HEK293 (cell line): Measurements from ENCODE around the gene CD69.

Experiments
- CTCF ChIA-PET: fragments of 350-600 bp; formaldehyde crosslinking; extraction: SDS; loops from one replicate; lab custom pipeline; 2021; ENCODE audit warnings: antibody characterized with exemption; lab: Yijun Ruan, JAX
- POLR2A ChIA-PET: fragments of 300-600 bp; formaldehyde crosslinking; extraction: SDS; loops from one replicate; lab custom pipeline; 2020; ENCODE audit warnings: antibody characterized with exemption, inconsistent platforms; lab: Yijun Ruan, JAX
- H3K27ac ChIP-seq: fragments of 200-500 bp; sonication (Bioruptor generic); 2 replicates; pipeline ENCODE4 v1.5.1; 2014; ENCODE audit warnings: low read depth, low read length, control low read depth, inconsistent platforms; ENCODE audit errors: extremely low read depth
- H3K36me3 ChIP-seq, 2 experiments: fragments of 200-500 bp in 1 of 2; sonication (Bioruptor generic) in 1 of 2; 1 replicate in 1 of 2; 2 replicates in 1 of 2; pipeline ENCODE4 v1.5.1; 2014 to 2017; ENCODE audit warnings: inconsistent platforms in 2 of 2, low read length in 2 of 2; ENCODE audit not compliant: control insufficient read depth in 2 of 2, insufficient read depth in 1 of 2
- H3K4me1 ChIP-seq: fragments of 200-500 bp; sonication (Bioruptor generic); 2 replicates; pipeline ENCODE4 v1.5.1; 2014; ENCODE audit warnings: mild to moderate bottlenecking, low read length, inconsistent platforms; ENCODE audit not compliant: control insufficient read depth, insufficient read depth
- H3K4me3 ChIP-seq: 2 replicates; pipeline ENCODE4 v1.5.1; 2011; ENCODE audit warnings: low read depth, mild to moderate bottlenecking, control low read depth, low read length, moderate library complexity
- H3K9me3 ChIP-seq: fragments of 200-500 bp; sonication (Bioruptor generic); 2 replicates; pipeline ENCODE4 v1.5.1; 2014; ENCODE audit warnings: low read depth, low read length, inconsistent platforms; ENCODE audit not compliant: control insufficient read depth, insufficient read depth
- ELK4 ChIP-seq: IDR thresholded peaks from 2 replicates; pipeline ENCODE4 v1.6.1; 2011; ENCODE audit warnings: mild to moderate bottlenecking, low read depth, low read length, borderline replicate concordance
- MZF1 ChIP-seq: fragments of 450-650 bp; formaldehyde crosslinking; IDR thresholded peaks from 2 replicates; pipeline ENCODE4 v1.5.1; 2017; ENCODE audit warnings: missing biosample characterization, missing genetic modification characterization, borderline replicate concordance
- PATZ1 ChIP-seq: fragments of 450-650 bp; formaldehyde crosslinking; IDR thresholded peaks from 2 replicates; pipeline ENCODE4 v1.5.1; 2016; ENCODE audit warnings: missing biosample characterization, missing genetic modification characterization
- ZBTB20 ChIP-seq: fragments of 450-650 bp; formaldehyde crosslinking; IDR thresholded peaks from 2 replicates; pipeline ENCODE4 v1.5.1; 2016; ENCODE audit warnings: missing biosample characterization, missing genetic modification characterization
- ZNF10 ChIP-seq: fragments of 450-650 bp; formaldehyde crosslinking; IDR thresholded peaks from 2 replicates; pipeline ENCODE4 v1.5.1; 2017; ENCODE audit warnings: missing biosample characterization, missing genetic modification characterization
- ZNF121 ChIP-seq: fragments of 450-650 bp; formaldehyde crosslinking; IDR thresholded peaks from 2 replicates; pipeline ENCODE4 v1.5.1; 2016; ENCODE audit warnings: missing biosample characterization, missing genetic modification characterization
- ZNF16 ChIP-seq: fragments of 450-650 bp; formaldehyde crosslinking; IDR thresholded peaks from 2 replicates; pipeline ENCODE4 v1.5.1; 2016; ENCODE audit warnings: low read depth, missing biosample characterization, missing genetic modification characterization
- ZNF514 ChIP-seq: fragments of 450-650 bp; formaldehyde crosslinking; IDR thresholded peaks from 2 replicates; pipeline ENCODE4 v1.5.1; 2016; ENCODE audit warnings: missing biosample characterization, missing genetic modification characterization
- ZNF561 ChIP-seq: fragments of 450-650 bp; IDR thresholded peaks from 2 replicates; pipeline ENCODE4 v1.5.1; 2018; ENCODE audit warnings: missing biosample characterization, missing genetic modification characterization, borderline replicate concordance
- ZNF585B ChIP-seq: fragments of 450-650 bp; formaldehyde crosslinking; IDR thresholded peaks from 2 replicates; pipeline ENCODE4 v1.5.1; 2016; ENCODE audit warnings: missing biosample characterization, missing genetic modification characterization
- ZNF610 ChIP-seq: fragments of 450-650 bp; formaldehyde crosslinking; IDR thresholded peaks from 2 replicates; pipeline ENCODE4 v1.5.1; 2016; ENCODE audit warnings: missing biosample characterization, missing genetic modification characterization, borderline replicate concordance
- ZNF623 ChIP-seq: fragments of 450-650 bp; formaldehyde crosslinking; IDR thresholded peaks from 2 replicates; pipeline ENCODE4 v1.5.1; 2016; ENCODE audit warnings: missing biosample characterization, missing genetic modification characterization
- ZNF624 ChIP-seq: fragments of 450-650 bp; formaldehyde crosslinking; IDR thresholded peaks from 2 replicates; pipeline ENCODE4 v1.5.1; 2017; ENCODE audit warnings: missing biosample characterization, missing genetic modification characterization
- ZNF660 ChIP-seq: fragments of 450-650 bp; IDR thresholded peaks from 2 replicates; pipeline ENCODE4 v1.5.1; 2018; ENCODE audit warnings: missing biosample characterization, mild to moderate bottlenecking, missing genetic modification characterization
- ZNF664 ChIP-seq: fragments of 450-650 bp; formaldehyde crosslinking; IDR thresholded peaks from 2 replicates; pipeline ENCODE4 v1.5.1; 2016; ENCODE audit warnings: missing biosample characterization, missing genetic modification characterization
- ZNF677 ChIP-seq: fragments of 450-650 bp; IDR thresholded peaks from 2 replicates; pipeline ENCODE4 v1.5.0; 2018; ENCODE audit warnings: missing biosample characterization, mild to moderate bottlenecking, missing genetic modification characterization, moderate library complexity
- ZNF692 ChIP-seq: fragments of 450-650 bp; formaldehyde crosslinking; IDR thresholded peaks from 2 replicates; pipeline ENCODE4 v1.5.1; 2016; ENCODE audit warnings: missing biosample characterization, missing genetic modification characterization
- ZNF777 ChIP-seq: fragments of 450-650 bp; formaldehyde crosslinking; IDR thresholded peaks from 2 replicates; pipeline ENCODE4 v1.5.1; 2017; ENCODE audit warnings: missing biosample characterization, missing genetic modification characterization, borderline replicate concordance
- TF ChIP-seq, protein P1 (sequence below): fragments of 450-650 bp; formaldehyde crosslinking; IDR thresholded peaks from 2 replicates; pipeline ENCODE4 v1.5.1; 2016; ENCODE audit warnings: missing biosample characterization, missing genetic modification characterization
- TF ChIP-seq, protein P2 (sequence below): fragments of 450-650 bp; formaldehyde crosslinking; IDR thresholded peaks from 2 replicates; pipeline ENCODE4 v1.5.1; 2016; ENCODE audit warnings: missing biosample characterization, missing genetic modification characterization
- TF ChIP-seq, protein P3 (sequence below): fragments of 450-650 bp; formaldehyde crosslinking; IDR thresholded peaks from 2 replicates; pipeline ENCODE4 v1.5.0; 2017; ENCODE audit warnings: missing biosample characterization, missing genetic modification characterization, borderline replicate concordance

The CD69 gene

DNA sequence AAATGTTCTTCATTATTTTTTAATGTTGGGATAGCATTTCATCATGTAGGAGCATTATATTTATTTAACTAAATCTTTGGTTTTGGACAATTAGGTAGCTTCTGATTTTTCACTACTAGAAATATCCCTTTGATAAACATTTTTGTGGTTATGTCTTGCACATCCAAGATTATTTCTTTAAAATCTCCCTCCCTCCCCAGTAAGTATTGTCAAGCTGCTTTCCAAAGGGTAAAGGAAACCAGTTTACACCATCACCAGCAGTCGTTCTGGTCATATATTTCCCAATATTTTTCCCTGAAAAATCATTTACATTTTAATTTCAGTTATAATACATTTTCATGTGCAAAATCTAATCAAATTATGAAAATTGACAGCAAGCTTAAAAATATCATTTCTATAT lies 11.1 kb downstream of the CD69 start (continued):
- no peak for TF ChIP-seq ELK4
- no peak for TF ChIP-seq ZNF10

DNA sequence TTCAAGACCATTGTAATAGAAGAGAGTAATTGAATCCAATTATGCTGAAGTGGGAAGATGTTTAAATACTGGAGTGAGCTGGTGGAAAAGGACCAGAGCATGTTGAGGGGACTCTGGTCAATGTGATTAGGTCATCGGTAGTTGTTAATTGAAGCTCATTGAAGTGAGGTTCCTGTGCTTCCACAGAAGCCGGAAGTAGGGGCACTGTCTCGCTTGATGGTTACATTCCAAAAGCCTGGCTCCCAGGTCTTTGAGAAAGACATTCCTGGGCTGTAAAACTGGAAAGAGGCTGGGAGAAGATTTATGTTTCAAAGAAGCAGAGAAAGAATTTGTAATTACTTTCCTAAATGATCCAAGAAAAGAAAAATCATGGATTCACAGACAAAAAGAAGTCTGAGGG lies 15.5 kb downstream of the CD69 start:
- Histone ChIP-seq H3K4me3 (no peak overlapping the region), H3K36me3 (no peaks in the 10 kb centered on the region), H3K27ac (no peak overlapping the region), H3K4me1 (no peaks in the 10 kb centered on the region), H3K9me3 (no peaks in the 10 kb centered on the region)
- CTCF ChIA-PET = interaction anchor here (0.7 kb wide), 3 partner anchors 23 to 1742 kb away, joined by 3 read pairs; no protein-coding TSS in a partner anchor
- POLR2A ChIA-PET = no interaction called here
- TF ChIP-seq, protein P1, sequence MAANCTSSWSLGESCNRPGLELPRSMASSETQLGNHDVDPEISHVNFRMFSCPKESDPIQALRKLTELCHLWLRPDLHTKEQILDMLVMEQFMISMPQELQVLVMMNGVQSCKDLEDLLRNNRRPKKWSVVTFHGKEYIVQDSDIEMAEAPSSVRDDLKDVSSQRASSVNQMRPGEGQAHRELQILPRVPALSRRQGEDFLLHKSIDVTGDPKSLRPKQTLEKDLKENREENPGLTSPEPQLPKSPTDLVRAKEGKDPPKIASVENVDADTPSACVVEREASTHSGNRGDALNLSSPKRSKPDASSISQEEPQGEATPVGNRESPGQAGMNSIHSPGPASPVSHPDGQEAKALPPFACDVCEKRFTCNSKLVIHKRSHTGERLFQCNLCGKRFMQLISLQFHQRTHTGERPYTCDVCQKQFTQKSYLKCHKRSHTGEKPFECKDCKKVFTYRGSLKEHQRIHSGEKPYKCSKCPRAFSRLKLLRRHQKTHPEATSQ = no peak
- no peak for TF ChIP-seq PATZ1 (tag by site-specific recombination)
- no peak for TF ChIP-seq ZNF664 (tag by site-specific recombination)
- no peak for TF ChIP-seq ZNF121 (tag by site-specific recombination)
- no peak for TF ChIP-seq ZNF677
- TF ChIP-seq ZNF692 (tag by site-specific recombination) = no peak
- no peak for TF ChIP-seq ZNF777 (tag by site-specific recombination)
- no peak for TF ChIP-seq ZNF16 (tag by site-specific recombination)
- no peak for TF ChIP-seq ZNF514
- no peak for TF ChIP-seq ZBTB20 (tag by site-specific recombination)
- no peak for TF ChIP-seq ZNF561
- no peak for TF ChIP-seq ZNF610 (tag by site-specific recombination)
- no peak for TF ChIP-seq MZF1 (tag by site-specific recombination)
- no peak for TF ChIP-seq ZNF585B

- H3K4me3 ChIP-seq = no peak overlapping the region
- TF ChIP-seq ZNF660 (tag by site-specific recombination) (no peak), ZNF624 (no peak), ZNF623 (tag by site-specific recombination) (no peak), ZNF585B (no peak), ZNF121 (tag by site-specific recombination) (no peak)
- TF ChIP-seq, protein P2, sequence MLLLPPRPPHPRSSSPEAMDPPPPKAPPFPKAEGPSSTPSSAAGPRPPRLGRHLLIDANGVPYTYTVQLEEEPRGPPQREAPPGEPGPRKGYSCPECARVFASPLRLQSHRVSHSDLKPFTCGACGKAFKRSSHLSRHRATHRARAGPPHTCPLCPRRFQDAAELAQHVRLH (tag by site-specific recombination) = no peak
- TF ChIP-seq, protein P3, sequence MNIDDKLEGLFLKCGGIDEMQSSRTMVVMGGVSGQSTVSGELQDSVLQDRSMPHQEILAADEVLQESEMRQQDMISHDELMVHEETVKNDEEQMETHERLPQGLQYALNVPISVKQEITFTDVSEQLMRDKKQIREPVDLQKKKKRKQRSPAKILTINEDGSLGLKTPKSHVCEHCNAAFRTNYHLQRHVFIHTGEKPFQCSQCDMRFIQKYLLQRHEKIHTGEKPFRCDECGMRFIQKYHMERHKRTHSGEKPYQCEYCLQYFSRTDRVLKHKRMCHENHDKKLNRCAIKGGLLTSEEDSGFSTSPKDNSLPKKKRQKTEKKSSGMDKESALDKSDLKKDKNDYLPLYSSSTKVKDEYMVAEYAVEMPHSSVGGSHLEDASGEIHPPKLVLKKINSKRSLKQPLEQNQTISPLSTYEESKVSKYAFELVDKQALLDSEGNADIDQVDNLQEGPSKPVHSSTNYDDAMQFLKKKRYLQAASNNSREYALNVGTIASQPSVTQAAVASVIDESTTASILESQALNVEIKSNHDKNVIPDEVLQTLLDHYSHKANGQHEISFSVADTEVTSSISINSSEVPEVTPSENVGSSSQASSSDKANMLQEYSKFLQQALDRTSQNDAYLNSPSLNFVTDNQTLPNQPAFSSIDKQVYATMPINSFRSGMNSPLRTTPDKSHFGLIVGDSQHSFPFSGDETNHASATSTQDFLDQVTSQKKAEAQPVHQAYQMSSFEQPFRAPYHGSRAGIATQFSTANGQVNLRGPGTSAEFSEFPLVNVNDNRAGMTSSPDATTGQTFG (tag by site-specific recombination) = no peak
- CTCF ChIA-PET = interaction anchor here (0.6 to 2.4 kb wide), 29 partner anchors 8 to 634 kb away, joined by 3 to 11 read pairs (median 4); partner anchors contain the start of genes CD69, CLEC12B and CLECL1
These were observed 18.0 kb downstream of the CD69 start for GRCh38 chr12:9742661-9743060.

More at GRCh38 chr12:9742661-9743060, 18.0 kb downstream of the CD69 start:
- Histone ChIP-seq H3K9me3 (no peaks in the 10 kb centered on the region), H3K4me1 (no peaks in the 10 kb centered on the region), H3K27ac (no peak overlapping the region), H3K36me3 (no peaks in the 10 kb centered on the region)
- POLR2A ChIA-PET = interaction anchor here (1.0 kb wide), 1 partner anchor 95 kb away, joined by 3 read pairs; no protein-coding TSS in a partner anchor
